NCI-H1694 (cell line): ENCODE results near the gene PRM3.
"Not testable (repeated sequence)": the region's sequence is repeated elsewhere in the genome, so short reads cannot be mapped to it uniquely, and the experiment has no call there.

Experiments used
- DNase-seq: peaks from one replicate; lab custom pipeline; 2025; lab: John Stamatoyannopoulos, UW

Gene PRM3

GRCh38 chr16:11303405-11304138 is 30.1 kb upstream of the PRM3 start:
- no peak for DNase-seq

DNA sequence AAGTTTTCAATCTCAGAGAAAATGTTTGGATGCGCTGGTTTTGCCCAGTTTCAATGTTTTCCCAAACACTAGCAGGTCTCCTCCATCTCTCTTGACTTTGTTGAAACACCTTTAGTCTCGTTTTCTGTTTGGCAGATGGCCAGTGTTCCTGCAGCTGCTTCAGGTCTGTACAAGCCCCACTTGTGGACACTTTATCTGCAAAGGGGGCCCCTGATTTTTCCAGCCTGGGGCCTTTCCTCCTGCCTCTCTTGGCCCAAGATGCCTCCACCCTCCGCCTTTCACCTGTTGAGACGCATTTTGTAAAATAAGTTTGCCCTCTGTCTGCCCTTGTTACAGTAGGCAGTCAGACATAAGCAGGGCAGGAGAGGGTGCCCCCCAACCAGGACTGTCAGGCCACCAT is 29.5 kb upstream of the PRM3 start:
- DNase-seq = no peak

- no peak for DNase-seq
Observed at GRCh38 chr16:11301645-11302501, 28.4 kb upstream of the PRM3 start.

GRCh38 chr16:11300560-11300892 is 27.1 kb upstream of the PRM3 start:
- DNase-seq = no peak

- DNase-seq = no peak
Observed at GRCh38 chr16:11299865-11300559, 26.6 kb upstream of the PRM3 start.

DNA sequence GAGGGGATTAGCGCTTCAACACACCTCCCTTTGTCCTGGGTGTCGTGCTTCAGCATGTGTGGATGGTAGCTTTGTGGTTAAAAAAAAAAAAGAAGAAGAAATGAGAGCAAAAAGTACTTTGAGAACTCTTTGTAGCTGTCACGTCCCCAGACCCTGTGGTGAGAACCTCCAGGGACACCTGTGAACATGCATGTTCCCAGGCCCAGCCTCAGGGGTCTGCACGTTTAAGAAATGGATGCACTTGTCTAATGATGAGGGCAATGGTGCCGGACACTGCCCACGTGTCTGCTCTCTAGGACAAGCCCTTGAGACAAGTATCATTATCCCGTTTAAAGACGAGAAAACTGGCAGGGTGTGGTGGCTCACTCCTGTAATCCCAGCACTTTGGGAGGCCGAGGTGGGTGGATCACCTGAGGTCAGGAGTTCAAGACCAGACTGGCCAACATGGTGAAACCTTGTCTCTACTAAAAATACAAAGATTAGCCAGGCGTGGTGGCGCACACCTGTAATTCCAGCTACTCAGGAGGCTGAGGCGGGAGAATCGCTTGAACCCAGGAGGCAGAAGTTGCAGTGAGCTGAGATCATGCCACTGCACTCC is 25.6 kb upstream of the PRM3 start:
- DNase-seq = not testable (repeated sequence)

DNA sequence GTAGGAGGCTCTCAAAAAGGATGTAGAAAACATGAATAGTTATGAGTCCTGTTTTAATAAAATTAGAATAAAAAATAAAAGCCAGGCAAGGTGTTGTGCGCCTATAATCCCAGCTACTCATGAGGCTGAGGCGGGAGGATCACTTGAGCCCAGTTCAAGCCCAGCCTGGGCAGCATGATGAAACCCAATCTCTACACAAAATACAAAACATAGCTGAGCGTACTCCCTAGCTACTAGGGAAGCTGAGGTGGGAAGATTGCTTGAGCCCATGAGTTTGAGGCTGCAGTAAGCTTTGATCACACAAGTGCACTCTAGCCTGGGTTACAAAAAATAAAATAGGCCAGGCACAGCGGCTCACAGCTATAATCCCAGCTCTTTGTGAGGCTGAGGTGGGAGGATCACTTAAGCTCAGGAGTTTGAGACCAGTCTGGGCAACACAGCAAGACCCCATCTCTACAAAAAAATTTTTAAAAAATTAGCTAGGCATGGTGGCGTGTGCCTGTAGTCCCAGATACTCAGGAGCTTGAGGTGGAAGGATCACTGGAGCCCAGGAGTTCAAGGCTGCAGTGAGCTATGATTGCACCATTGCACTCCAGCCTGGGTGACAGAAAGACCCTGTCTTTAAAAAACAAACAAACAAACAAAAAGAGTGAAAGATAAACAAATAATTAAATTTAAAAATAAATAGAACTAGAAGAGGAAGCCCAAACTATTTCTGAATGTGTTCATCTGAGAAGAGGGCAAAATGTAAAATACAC is 24.9 kb upstream of the PRM3 start:
- DNase-seq = no peak

DNA sequence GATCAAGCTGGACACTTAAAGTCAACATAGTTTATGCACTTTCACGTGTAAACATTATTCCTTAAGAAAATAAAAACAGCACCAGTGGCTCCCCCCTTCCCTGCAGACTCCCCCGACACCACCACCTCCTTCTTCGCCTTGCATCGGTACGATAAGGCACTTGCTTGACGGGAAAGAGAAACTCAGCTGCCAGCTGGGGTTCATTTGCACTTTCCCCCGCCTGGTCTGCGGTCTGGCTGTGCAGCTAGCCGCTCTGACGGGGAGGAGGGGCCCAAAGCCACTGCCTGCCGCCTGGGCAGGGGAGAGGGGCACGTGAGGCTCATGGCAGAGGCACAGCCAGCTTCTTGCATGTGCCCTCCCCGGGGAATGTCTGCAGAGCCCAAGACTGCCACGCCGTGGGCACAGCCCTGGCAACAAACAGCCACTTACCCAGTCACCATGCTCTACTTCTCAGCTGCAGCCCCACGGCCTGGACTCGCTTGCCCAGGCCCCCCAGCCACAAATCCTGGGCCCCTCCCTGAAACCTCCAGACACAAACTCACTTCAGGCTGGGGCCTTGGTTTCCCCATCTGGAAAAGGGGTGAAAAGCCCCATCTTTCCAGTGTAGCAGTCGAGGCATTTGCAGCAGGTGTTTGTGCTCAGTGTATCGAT is 24.2 kb upstream of the PRM3 start:
- no peak for DNase-seq

DNA sequence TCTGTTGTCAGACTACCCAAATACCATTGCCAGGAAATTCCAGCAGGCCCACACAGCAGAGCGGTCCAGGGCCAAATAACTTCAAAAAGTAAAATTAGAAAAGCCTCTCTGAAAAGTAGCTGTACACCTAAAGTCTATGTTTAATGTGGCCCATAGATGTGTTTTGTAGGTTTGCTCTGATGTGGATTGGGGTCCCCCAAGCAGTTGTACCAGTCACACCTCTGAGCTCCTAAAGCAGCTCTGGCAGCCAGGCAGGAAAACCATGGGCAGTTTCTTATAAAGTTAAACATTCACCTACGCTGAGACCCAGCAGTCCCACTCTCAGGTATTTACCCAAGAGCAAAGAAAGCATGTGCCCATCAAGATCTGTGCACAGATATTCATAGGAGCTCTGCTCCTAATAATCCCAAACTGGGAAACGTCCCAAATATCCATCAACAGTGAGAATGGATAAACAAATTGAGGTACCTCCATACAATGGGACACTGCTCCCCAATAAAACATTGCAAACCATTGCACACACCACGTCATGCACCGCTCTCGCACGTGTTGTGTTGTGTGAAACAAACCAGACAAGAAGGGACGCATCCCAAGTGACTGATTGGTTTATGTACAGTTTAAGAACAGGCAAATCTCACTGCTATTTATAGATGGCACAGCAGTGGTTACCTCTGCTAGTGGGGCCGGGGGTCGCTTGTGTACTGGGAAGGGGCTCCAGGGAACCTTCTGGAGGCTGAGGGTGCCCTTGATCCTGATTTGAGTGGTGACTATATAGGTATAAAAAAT is 23.5 kb upstream of the PRM3 start:
- no peak for DNase-seq

DNA sequence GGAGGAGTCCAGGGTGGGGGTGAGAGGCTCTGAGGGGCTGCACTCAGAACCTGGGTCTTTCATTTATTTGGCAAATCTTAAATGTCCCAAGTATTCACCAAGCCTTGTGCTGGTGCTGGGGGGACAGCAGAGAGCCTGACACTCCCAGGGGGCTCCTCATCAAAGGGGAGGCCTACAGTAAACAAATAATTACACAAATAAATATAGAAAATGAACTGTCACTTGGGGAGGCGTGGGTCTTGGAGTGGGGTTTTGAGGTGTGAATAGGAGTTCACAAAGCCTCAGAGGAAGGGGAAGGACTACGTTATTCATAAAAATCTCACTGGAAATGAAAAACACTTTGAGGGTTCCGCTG is 22.9 kb upstream of the PRM3 start:
- DNase-seq = no peak

DNA sequence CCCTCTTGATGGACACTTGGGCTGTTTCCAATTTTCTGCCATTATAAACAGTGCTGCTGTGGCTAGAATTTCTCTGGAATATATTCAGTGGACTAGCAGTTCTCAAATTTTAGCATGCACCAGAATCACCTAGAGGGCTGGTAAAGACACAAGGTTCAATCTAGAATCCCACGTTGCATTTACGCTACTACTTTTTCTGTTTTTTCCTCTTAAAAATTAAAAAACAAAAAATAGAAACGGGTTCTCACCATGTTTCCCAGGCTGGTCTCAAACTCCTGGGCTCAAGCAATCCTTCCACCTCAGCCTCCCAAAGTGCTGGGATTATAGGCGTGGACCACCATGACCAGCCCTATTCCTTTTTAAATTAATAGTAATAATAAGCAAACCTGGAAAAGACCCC is 22.2 kb upstream of the PRM3 start:
- no peak for DNase-seq

- DNase-seq = no peak
Observed at GRCh38 chr16:11292076-11292748, 18.8 kb upstream of the PRM3 start.

GRCh38 chr16:11291091-11291703 is 17.8 kb upstream of the PRM3 start:
- no peak for DNase-seq

DNA sequence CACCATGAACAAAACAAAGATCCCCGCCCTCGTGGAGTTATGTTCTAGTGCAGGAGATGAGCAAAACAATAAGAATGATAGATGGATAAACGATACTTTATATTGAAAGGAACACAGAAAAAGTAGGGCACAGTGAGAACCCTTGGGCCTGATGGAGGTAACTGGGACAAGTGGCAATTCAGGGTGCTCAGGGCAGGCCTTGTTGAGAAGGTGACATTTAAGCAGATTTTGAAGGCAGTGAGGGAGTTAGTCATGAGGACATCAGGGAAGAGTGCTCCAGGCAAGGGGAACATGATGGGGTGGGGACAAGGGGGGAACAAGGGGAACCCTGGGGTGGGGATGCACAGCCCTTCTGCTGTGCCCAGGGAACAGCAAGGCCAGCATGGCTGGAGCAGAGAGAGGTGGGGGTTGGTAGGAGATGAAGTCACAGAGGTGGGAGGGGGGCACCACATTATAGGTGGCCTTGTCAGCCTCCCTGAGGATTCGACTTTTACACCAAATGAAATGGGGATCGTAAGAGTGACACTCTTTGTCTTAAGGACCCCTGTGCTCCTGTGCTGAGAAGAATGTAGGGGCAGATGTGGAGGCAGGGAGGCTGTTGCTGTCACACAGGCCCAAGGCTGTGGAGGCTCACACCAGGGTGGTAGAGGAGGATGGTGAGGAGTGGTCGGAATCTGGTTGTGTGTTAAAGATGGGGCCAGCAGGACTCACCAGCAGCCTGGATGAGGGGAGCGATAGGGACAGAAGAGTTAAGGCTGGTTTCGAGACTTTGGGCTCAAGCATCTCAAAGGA is 16.9 kb upstream of the PRM3 start:
- no peak for DNase-seq

DNA sequence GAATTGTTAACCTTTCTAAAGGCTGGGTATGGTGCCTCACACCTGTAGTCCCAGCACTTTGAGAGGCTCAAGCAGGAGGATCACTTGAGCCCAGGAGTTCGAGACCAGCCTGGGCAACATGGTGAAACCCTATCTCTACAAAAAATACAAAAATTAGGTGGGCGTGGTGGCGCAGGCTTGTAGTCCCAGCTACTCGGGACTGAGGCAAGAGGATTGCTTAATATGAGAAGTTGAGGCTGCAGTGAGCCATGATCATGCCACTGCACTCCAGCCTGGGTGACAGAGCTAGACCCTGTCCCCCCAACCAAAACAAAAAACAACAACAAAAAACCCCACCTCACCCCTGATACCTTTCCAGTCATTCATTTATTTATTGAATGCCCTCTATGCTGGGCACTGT is 16.3 kb upstream of the PRM3 start:
- DNase-seq = not testable (repeated sequence)

DNA sequence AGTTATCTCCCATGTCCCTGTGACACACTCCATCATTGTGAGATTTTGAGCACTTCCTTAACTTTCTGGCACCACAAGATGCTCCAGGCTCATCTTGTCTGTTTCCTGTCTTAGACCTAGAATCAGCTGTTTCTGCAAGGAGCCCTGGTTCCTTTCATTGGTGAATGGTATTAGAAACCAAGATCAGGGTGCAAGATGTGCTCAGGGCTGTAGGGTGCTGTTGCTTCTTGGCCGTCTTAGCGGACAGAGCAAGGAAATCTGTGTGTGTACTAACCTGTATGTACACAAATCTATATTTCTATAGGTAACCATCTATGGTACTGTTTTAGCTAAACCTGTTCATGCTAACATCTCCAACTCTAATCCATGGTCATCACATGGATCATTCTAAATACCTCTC is 15.8 kb upstream of the PRM3 start:
- no peak for DNase-seq

- DNase-seq = no peak
Observed at GRCh38 chr16:11285842-11286241, 12.4 kb upstream of the PRM3 start.

DNA sequence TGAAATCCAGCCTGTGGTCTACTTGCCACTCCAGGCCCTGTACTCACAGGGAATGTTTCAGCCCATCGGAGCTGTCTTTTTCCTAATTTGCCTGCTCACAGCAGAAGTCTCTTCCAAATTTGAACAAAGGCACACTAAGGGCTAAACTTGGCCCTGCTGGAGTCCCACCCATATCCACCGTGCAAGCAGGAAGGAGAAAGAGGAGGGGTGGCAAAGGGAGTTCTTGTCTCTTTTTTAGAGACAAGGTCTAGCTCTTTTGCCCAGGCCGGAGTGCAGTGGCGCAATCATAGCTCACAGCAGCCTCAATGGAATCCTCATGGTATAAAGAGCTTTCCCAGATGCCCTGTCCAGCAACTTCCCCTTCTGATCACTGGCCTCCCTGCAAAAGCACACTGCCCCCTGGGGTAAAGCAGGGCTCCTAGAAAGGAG is 10.4 kb upstream of the PRM3 start:
- DNase-seq = no peak
